Measurements from ENCODE around the gene ACYP2.
A peak's percentile ranks its signal among the peaks of the same experiment; 100 is the strongest.
"Not testable (repeated sequence)": the region's sequence is repeated elsewhere in the genome, so short reads cannot be mapped to it uniquely, and the experiment has no call there.

Gene ACYP2

GRCh38 chr2:54271189-54271588, 155.8 kb downstream of the ACYP2 start:
- no peak for DNase-seq (ENCODE audit: low spot score)

- DNase-seq (ENCODE audit: low spot score) = peak; percentile 19
These were observed 156.6 kb downstream of the ACYP2 start for GRCh38 chr2:54271843-54272627.

- DNase-seq (ENCODE audit: low spot score) = peak; percentile 80
These were observed 159.4 kb downstream of the ACYP2 start for GRCh38 chr2:54274781-54275242.

GRCh38 chr2:54275541-54275940, 160.1 kb downstream of the ACYP2 start:
- peak; percentile 6 for DNase-seq (ENCODE audit: low spot score)

- DNase-seq (ENCODE audit: low spot score) = no peak
These were observed 164.0 kb downstream of the ACYP2 start for GRCh38 chr2:54279385-54279784.

- DNase-seq (ENCODE audit: low spot score) = no peak
These were observed 169.4 kb downstream of the ACYP2 start for GRCh38 chr2:54284826-54285225.

GRCh38 chr2:54285451-54285850, 170.0 kb downstream of the ACYP2 start:
- DNase-seq (ENCODE audit: low spot score) = no peak

- DNase-seq (ENCODE audit: low spot score) = no peak
These were observed 172.1 kb downstream of the ACYP2 start for GRCh38 chr2:54287532-54287931.

GRCh38 chr2:54289917-54290316, 174.5 kb downstream of the ACYP2 start:
- DNase-seq (ENCODE audit: low spot score) = no peak

GRCh38 chr2:54290356-54291025, 175.1 kb downstream of the ACYP2 start:
- DNase-seq (ENCODE audit: low spot score) = no peak

- DNase-seq (ENCODE audit: low spot score) = not testable (repeated sequence)
These were observed 179.2 kb downstream of the ACYP2 start for GRCh38 chr2:54294665-54295064.

- DNase-seq (ENCODE audit: low spot score) = no peak
These were observed 180.5 kb downstream of the ACYP2 start for GRCh38 chr2:54295911-54296310.

- DNase-seq (ENCODE audit: low spot score) = no peak
These were observed 183.1 kb downstream of the ACYP2 start for GRCh38 chr2:54298514-54298913.

GRCh38 chr2:54303631-54304030, 188.2 kb downstream of the ACYP2 start:
- DNase-seq (ENCODE audit: low spot score) = no peak

GRCh38 chr2:54306556-54306955, 191.1 kb downstream of the ACYP2 start:
- no peak for DNase-seq (ENCODE audit: low spot score)

GRCh38 chr2:54308186-54308585, 192.8 kb downstream of the ACYP2 start:
- no peak for DNase-seq (ENCODE audit: low spot score)

GRCh38 chr2:54308782-54309181, 193.4 kb downstream of the ACYP2 start:
- DNase-seq (ENCODE audit: low spot score) = no peak

GRCh38 chr2:54310311-54310710, 194.9 kb downstream of the ACYP2 start:
- DNase-seq (ENCODE audit: low spot score) = no peak

GRCh38 chr2:54310961-54311360, 195.5 kb downstream of the ACYP2 start:
- no peak for DNase-seq (ENCODE audit: low spot score)

- DNase-seq (ENCODE audit: low spot score) = no peak
These were observed 197.7 kb downstream of the ACYP2 start for GRCh38 chr2:54313147-54313546.

- no peak for DNase-seq (ENCODE audit: low spot score)
These were observed 202.6 kb downstream of the ACYP2 start for GRCh38 chr2:54317973-54318372.

- DNase-seq (ENCODE audit: low spot score) = no peak
These were observed 203.4 kb downstream of the ACYP2 start for GRCh38 chr2:54318821-54319220.

- no peak for DNase-seq (ENCODE audit: low spot score)
These were observed 205.6 kb downstream of the ACYP2 start for GRCh38 chr2:54321047-54321446.
